Myocyte (in vitro differentiated cells): ENCODE data around the gene CYTH4. TPM values are rescaled to one million over a fixed set of nuclear protein-coding genes. Genes with fewer than 3 reads are reported as not detected.

ENCODE experiments used
- total RNA-seq: library from RNA; depleted of rRNA; stranded (reverse); fragments of >200 nt; gene quantifications from 2 replicates; pipeline ENCODE4 v1.2.3, GENCODE V29; 2014

The CYTH4 gene
- total RNA-seq, 1 donor from 2014 or later = not detected

Other genes with a start within 250 kb of the CYTH4 start
- gene KCTD17, start 230.8 kb upstream of the CYTH4 start, total RNA-seq = 10.7 and 11.0 TPM in 2 replicates
- not detected in 2 replicates for gene TMPRSS6, start 172.8 kb upstream of the CYTH4 start, total RNA-seq
- gene IL2RB, start 132.6 kb upstream of the CYTH4 start, total RNA-seq = not detected in 2 replicates
- 3.7 and 3.8 TPM in 2 replicates for gene C1QTNF6, start 94.3 kb upstream of the CYTH4 start, total RNA-seq
- gene SSTR3, start 70.0 kb upstream of the CYTH4 start, total RNA-seq = not detected in 2 replicates
- gene RAC2, start 38.2 kb upstream of the CYTH4 start, total RNA-seq = not detected in 2 replicates
- 0.05 and 0.21 TPM in 2 replicates for gene ELFN2, start 145.0 kb downstream of the CYTH4 start, total RNA-seq
- 0.51 and 0.68 TPM in 2 replicates for gene MFNG, start 203.9 kb downstream of the CYTH4 start, total RNA-seq
- 5.7 and 7.3 TPM in 2 replicates for gene CARD10, start 236.9 kb downstream of the CYTH4 start, total RNA-seq